ENCODE results near the gene THAP12. TPM values are rescaled to one million over a fixed set of nuclear protein-coding genes. Genes with fewer than 3 reads are reported as not detected.

THAP12 gene
- total and polyA plus RNA-seq, 2 of the 13 experiments (the other 11 are each of a cell fraction or from before 2014, with no cell fraction given), result 18.8 to 51.3 TPM

GRCh38 chr11:76368490-76368889, 12.4 kb downstream of the THAP12 start (continued):
- TF ChIP-seq, protein P1, sequence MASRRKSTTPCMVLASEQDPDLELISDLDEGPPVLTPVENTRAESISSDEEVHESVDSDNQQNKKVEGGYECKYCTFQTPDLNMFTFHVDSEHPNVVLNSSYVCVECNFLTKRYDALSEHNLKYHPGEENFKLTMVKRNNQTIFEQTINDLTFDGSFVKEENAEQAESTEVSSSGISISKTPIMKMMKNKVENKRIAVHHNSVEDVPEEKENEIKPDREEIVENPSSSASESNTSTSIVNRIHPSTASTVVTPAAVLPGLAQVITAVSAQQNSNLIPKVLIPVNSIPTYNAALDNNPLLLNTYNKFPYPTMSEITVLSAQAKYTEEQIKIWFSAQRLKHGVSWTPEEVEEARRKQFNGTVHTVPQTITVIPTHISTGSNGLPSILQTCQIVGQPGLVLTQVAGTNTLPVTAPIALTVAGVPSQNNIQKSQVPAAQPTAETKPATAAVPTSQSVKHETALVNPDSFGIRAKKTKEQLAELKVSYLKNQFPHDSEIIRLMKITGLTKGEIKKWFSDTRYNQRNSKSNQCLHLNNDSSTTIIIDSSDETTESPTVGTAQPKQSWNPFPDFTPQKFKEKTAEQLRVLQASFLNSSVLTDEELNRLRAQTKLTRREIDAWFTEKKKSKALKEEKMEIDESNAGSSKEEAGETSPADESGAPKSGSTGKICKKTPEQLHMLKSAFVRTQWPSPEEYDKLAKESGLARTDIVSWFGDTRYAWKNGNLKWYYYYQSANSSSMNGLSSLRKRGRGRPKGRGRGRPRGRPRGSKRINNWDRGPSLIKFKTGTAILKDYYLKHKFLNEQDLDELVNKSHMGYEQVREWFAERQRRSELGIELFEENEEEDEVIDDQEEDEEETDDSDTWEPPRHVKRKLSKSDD (CRISPR knock-in tag; IDR thresholded peaks at IDR 0.05; ENCODE audit: low read depth), result no peak
- TF ChIP-seq POLR2AphosphoS5 (IDR thresholded peaks at IDR 0.05; ENCODE audit: low read depth, low read length), result no peak
- TF ChIP-seq BRF2 (CRISPR knock-in tag; IDR thresholded peaks at IDR 0.05), result no peak
- TF ChIP-seq SNRNP70 (IDR thresholded peaks at IDR 0.05; ENCODE audit: low read depth, low read length), result no peak

DNA sequence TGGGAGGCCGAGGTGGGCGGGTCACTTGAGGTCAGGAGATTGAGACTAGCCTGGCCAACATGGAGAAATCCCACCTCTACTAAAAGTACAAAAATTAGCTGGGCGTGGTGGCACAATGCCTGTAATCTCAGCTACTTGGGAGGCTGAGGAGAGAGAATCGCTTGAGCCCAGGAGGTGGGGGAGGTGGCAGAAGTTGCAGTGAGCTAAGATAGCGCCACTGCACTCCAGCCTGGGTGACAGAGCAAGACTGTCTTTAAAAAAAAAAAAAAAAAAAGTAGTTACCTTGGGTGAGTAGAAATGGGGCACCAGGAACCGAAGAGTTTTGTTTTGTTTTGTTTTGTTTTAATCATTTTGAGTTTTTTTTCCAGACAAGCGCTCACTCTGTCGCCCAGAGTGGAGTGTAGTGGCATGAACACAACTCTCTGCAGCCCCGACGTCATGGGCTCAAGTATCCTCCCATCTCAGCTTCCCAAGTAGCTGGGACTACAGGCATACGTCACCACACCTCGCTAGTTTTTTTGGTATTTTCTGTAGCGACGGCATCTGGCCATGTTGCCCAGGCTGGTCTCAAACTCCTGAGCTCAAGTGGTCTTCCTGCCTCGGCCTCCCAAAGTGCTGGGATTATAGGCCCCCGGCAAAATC, 15.8 kb downstream of the THAP12 start:
- ChIA-PET CTCF (ENCODE audit: low intra/inter-chr PET ratio, low total read pairs) (no interaction called here), POLR2A (no interaction called here)
- Histone ChIP-seq H3K27me3 (ENCODE audit: control insufficient read depth in 1 of 2, insufficient read depth in 2 of 2, low read length in 2 of 2) (no peaks in the 10 kb centered on the region), H3K27ac (ENCODE audit: extremely low read length, insufficient read depth, low read length) (no peak overlapping the region), H4K20me1 (ENCODE audit: insufficient read depth, low read length) (no peaks in the 10 kb centered on the region), H3K4me2 (ENCODE audit: low read depth, low read length) (no peak overlapping the region), H3K79me2 (ENCODE audit: insufficient read depth, low read length) (peaks cover 42% of the 10 kb centered on the region), H3K9ac (ENCODE audit: insufficient read depth, low read depth, low read length) (no peak overlapping the region), H2AFZ (ENCODE audit: low read length) (no peak overlapping the region), H3K36me3 (replicated peaks in 1 of 2; ENCODE audit: control insufficient read depth in 1 of 2, insufficient read depth in 2 of 2, low read length in 2 of 2) (peaks cover 0 to 12% of the 10 kb centered on the region in 2 experiments; a peak in 2 of 5 replicates), H3K4me3 (replicated peaks in 1 of 3; ENCODE audit: insufficient read depth in 1 of 3, low read depth in 2 of 3, low read length in 3 of 3) (no peak overlapping the region), H3K9me3 (ENCODE audit: low read length) (no peaks in the 10 kb centered on the region), H3K4me1 (ENCODE audit: insufficient read depth, low read length) (peaks cover 37% of the 10 kb centered on the region)
- intact Hi-C loops (cut with micrococcal nuclease; ENCODE audit: unreplicated experiment) (no loop called here), in situ Hi-C loops (cut with HindIII; ENCODE audit: extremely low pct_ligation_motif_present, low pct_unique_long_range_greater_than_20kb) (no loop called here)
- 97% methylated on average over 16 of the region's 16 CpGs for WGBS (ENCODE audit: low lambda C conversion rate)
- no peak for TF ChIP-seq ZNF3 (CRISPR knock-in tag; IDR thresholded peaks at IDR 0.05)
- TF ChIP-seq XBP1 (CRISPR knock-in tag; IDR thresholded peaks at IDR 0.05), result no peak
- TF ChIP-seq, protein P2, sequence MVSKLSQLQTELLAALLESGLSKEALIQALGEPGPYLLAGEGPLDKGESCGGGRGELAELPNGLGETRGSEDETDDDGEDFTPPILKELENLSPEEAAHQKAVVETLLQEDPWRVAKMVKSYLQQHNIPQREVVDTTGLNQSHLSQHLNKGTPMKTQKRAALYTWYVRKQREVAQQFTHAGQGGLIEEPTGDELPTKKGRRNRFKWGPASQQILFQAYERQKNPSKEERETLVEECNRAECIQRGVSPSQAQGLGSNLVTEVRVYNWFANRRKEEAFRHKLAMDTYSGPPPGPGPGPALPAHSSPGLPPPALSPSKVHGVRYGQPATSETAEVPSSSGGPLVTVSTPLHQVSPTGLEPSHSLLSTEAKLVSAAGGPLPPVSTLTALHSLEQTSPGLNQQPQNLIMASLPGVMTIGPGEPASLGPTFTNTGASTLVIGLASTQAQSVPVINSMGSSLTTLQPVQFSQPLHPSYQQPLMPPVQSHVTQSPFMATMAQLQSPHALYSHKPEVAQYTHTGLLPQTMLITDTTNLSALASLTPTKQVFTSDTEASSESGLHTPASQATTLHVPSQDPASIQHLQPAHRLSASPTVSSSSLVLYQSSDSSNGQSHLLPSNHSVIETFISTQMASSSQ (IDR thresholded peaks at IDR 0.05; ENCODE audit: low read depth), result no peak
- TF ChIP-seq, protein P2 (CRISPR knock-in tag; IDR thresholded peaks at IDR 0.05; ENCODE audit: borderline replicate concordance), result no peak
- TF ChIP-seq FIP1L1 (IDR thresholded peaks at IDR 0.05; ENCODE audit: borderline replicate concordance, insufficient read depth, low read depth, low read length), result no peak
- ATAC-seq (no peak), DNase-seq (ENCODE audit: low spot score) (no peak), FAIRE-seq (no peak)
- BruUV-seq (replicated peaks), result no TSS peak

All from HepG2 (cell line).